HG02571 (cell line): ENCODE measurements around the gene RNPEPL1.
"Not testable (repeated sequence)": the region's sequence is repeated elsewhere in the genome, so short reads cannot be mapped to it uniquely, and the experiment has no call there.

Experiments
- ATAC-seq: cut with Tn5 transposase; IDR thresholded peaks from one replicate; pipeline ENCODE4 v1.9.1; 2021; ENCODE audit warnings: mild to moderate bottlenecking, moderate library complexity; ENCODE audit not compliant: unreplicated experiment

The RNPEPL1 gene

GRCh38 chr2:240603081-240603835 is 35.0 kb downstream of the RNPEPL1 start:
- no peak for ATAC-seq

- no peak for ATAC-seq
Measured at GRCh38 chr2:240603846-240604245, 35.6 kb downstream of the RNPEPL1 start.

GRCh38 chr2:240604291-240604938 is 36.1 kb downstream of the RNPEPL1 start:
- no peak for ATAC-seq

- ATAC-seq, result no peak
Measured at GRCh38 chr2:240604939-240605716, 36.8 kb downstream of the RNPEPL1 start.

GRCh38 chr2:240605867-240606743 is 37.8 kb downstream of the RNPEPL1 start:
- ATAC-seq, result no peak

- ATAC-seq, result no peak
Measured at GRCh38 chr2:240611601-240612210, 43.4 kb downstream of the RNPEPL1 start.

GRCh38 chr2:240613781-240614180 is 45.5 kb downstream of the RNPEPL1 start:
- no peak for ATAC-seq

GRCh38 chr2:240614391-240614790 is 46.1 kb downstream of the RNPEPL1 start:
- ATAC-seq, result no peak

GRCh38 chr2:240615396-240615795 is 47.1 kb downstream of the RNPEPL1 start:
- ATAC-seq, result no peak

GRCh38 chr2:240615820-240616547 is 47.7 kb downstream of the RNPEPL1 start:
- no peak for ATAC-seq

- ATAC-seq, result not testable (repeated sequence)
Measured at GRCh38 chr2:240616860-240617666, 48.8 kb downstream of the RNPEPL1 start.

GRCh38 chr2:240618776-240619175 is 50.5 kb downstream of the RNPEPL1 start:
- no peak for ATAC-seq

GRCh38 chr2:240619506-240620148 is 51.3 kb downstream of the RNPEPL1 start:
- no peak for ATAC-seq

GRCh38 chr2:240620149-240620731 is 52.0 kb downstream of the RNPEPL1 start:
- no peak for ATAC-seq

GRCh38 chr2:240620859-240621258 is 52.6 kb downstream of the RNPEPL1 start:
- no peak for ATAC-seq

- ATAC-seq, result no peak
Measured at GRCh38 chr2:240622060-240622411, 53.8 kb downstream of the RNPEPL1 start.

GRCh38 chr2:240622531-240623235 is 54.4 kb downstream of the RNPEPL1 start:
- ATAC-seq, result no peak
